ENCODE measurements around the gene ACADSB. TPM values are rescaled to one million over a fixed set of nuclear protein-coding genes. Genes with fewer than 3 reads are reported as not detected.

ACADSB gene
- total RNA-seq, 1 donor from 2014 or later, result 19.5 TPM

DNA sequence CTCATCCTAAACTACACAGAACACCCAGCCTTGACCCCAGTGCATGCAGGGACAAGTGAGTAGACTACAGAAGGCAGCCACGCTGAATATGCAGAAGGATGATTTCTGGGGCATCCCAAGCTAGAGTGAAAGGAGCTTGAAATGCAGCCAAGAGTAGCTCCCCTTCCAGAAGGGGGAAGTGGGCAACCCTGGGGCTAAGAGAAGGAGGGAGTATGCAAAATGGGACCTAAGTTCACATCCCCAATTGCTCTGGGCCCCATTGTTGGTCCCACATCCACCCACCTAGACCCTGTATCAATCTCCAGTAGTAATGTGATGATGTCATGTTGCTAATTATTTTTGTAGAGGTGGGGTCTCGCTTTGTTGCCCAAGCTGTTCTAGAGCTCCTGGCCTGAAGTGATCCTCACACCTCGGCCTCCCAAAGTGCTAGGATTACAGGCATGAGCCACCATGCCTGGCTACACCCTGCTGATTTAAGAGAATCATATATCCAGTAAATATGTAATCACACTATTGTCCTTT lies 34.2 kb upstream of the ACADSB start:
- Mint-ChIP-seq H3K9me3 (ENCODE audit: unreplicated experiment) (no peaks in the 10 kb centered on the region), H3K36me3 (ENCODE audit: unreplicated experiment) (no peaks in the 10 kb centered on the region), H3K4me3 (ENCODE audit: unreplicated experiment) (no peak overlapping the region), H3K27me3 (ENCODE audit: unreplicated experiment) (peaks cover 3% of the 10 kb centered on the region), H3K4me1 (ENCODE audit: unreplicated experiment) (no peaks in the 10 kb centered on the region), H3K27ac (ENCODE audit: unreplicated experiment) (no peak overlapping the region)
- TF ChIP-seq CTCF (IDR thresholded peaks at IDR 0.05), result no peak
- DNase-seq (ENCODE audit: extremely low spot score, unreplicated experiment), result no peak

DNA sequence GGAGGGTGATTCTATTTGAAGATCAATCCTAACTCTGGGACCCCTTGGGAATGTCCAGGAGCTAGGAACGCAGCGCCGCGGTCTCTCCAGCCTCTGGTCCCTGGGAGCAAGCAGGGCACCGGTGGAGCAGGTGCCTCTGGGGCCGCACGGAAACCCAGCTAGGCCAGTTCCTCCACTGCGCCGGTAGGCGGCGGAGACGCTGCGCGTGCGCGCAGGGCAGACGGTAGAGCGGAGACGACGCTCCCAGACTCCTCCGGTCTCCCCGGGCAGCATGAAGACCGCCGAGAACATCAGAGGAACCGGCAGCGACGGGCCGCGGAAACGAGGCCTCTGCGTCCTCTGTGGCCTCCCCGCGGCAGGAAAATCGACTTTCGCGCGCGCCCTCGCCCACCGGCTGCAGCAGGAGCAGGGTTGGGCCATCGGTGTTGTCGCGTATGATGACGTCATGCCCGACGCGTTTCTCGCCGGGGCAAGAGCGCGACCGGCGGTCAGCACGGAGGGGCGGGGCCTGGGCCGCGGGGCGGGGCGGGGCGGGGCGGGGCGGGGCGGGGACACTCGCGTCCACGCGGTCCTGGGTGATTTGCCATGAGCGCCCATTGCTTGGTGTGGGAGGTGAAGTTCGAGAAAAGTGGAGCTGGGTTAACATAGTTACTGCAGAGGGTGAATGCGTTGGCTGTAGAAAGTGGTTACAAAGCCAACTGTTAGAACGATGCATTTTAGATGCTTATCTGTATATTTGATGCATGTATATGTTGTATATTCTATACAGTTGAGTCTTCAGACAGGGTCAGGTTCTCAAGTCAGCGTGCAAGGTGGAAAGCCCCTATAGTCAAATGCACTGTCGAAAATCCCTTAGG lies 28.4 kb upstream of the ACADSB start, which contains the start of gene PSTK:
PSTK (plus strand) TSS at position 193 of the 857 bp plus-strand sequence; CDS start at position 272, 79 bp downstream.
- H3K4me3 Mint-ChIP-seq (ENCODE audit: unreplicated experiment), result peak within 1 kb of the TSS; percentile 84
- peaks cover 16% of the 10 kb centered on the region for H3K4me1 Mint-ChIP-seq (ENCODE audit: unreplicated experiment)
- peaks cover 9% of the 10 kb centered on the region for H3K36me3 Mint-ChIP-seq (ENCODE audit: unreplicated experiment)
- peak; percentile 92 for TF ChIP-seq CTCF (IDR thresholded peaks at IDR 0.05)
- DNase-seq (ENCODE audit: extremely low spot score, unreplicated experiment), result peak; percentile 95
- peaks cover 3% of the 10 kb centered on the region for H3K27me3 Mint-ChIP-seq (ENCODE audit: unreplicated experiment)
- no peaks in the 10 kb centered on the region for H3K9me3 Mint-ChIP-seq (ENCODE audit: unreplicated experiment)
- peak within 1 kb of the TSS; percentile 92 for H3K27ac Mint-ChIP-seq (ENCODE audit: unreplicated experiment)

- TF ChIP-seq CTCF (IDR thresholded peaks at IDR 0.05), result peak; percentile 55
- no peak for DNase-seq (ENCODE audit: extremely low spot score, unreplicated experiment)
- peak overlapping the region; percentile 63 for H3K27ac Mint-ChIP-seq (ENCODE audit: unreplicated experiment)
- H3K9me3 Mint-ChIP-seq (ENCODE audit: unreplicated experiment), result no peaks in the 10 kb centered on the region
- H3K36me3 Mint-ChIP-seq (ENCODE audit: unreplicated experiment), result peaks cover 10% of the 10 kb centered on the region
- peaks cover 3% of the 10 kb centered on the region for H3K27me3 Mint-ChIP-seq (ENCODE audit: unreplicated experiment)
- peak overlapping the region; percentile 84 for H3K4me3 Mint-ChIP-seq (ENCODE audit: unreplicated experiment)
- H3K4me1 Mint-ChIP-seq (ENCODE audit: unreplicated experiment), result peaks cover 16% of the 10 kb centered on the region
Observed at GRCh38 chr10:122981066-122981464, 27.7 kb upstream of the ACADSB start.

GRCh38 chr10:122983898-122984297 lies 24.9 kb upstream of the ACADSB start:
- Mint-ChIP-seq H3K27me3 (ENCODE audit: unreplicated experiment) (no peaks in the 10 kb centered on the region), H3K4me3 (ENCODE audit: unreplicated experiment) (no peak overlapping the region), H3K4me1 (ENCODE audit: unreplicated experiment) (peaks cover 16% of the 10 kb centered on the region), H3K36me3 (ENCODE audit: unreplicated experiment) (peaks cover 23% of the 10 kb centered on the region), H3K27ac (ENCODE audit: unreplicated experiment) (no peak overlapping the region), H3K9me3 (ENCODE audit: unreplicated experiment) (no peaks in the 10 kb centered on the region)
- no peak for DNase-seq (ENCODE audit: extremely low spot score, unreplicated experiment)
- TF ChIP-seq CTCF (IDR thresholded peaks at IDR 0.05), result no peak

GRCh38 chr10:122984708-122985107 lies 24.1 kb upstream of the ACADSB start:
- no peak for TF ChIP-seq CTCF (IDR thresholded peaks at IDR 0.05)
- no peak for DNase-seq (ENCODE audit: extremely low spot score, unreplicated experiment)
- H3K27me3 Mint-ChIP-seq (ENCODE audit: unreplicated experiment), result no peaks in the 10 kb centered on the region
- no peak overlapping the region for H3K27ac Mint-ChIP-seq (ENCODE audit: unreplicated experiment)
- no peaks in the 10 kb centered on the region for H3K9me3 Mint-ChIP-seq (ENCODE audit: unreplicated experiment)
- H3K4me1 Mint-ChIP-seq (ENCODE audit: unreplicated experiment), result peaks cover 16% of the 10 kb centered on the region
- H3K36me3 Mint-ChIP-seq (ENCODE audit: unreplicated experiment), result peaks cover 23% of the 10 kb centered on the region
- H3K4me3 Mint-ChIP-seq (ENCODE audit: unreplicated experiment), result no peak overlapping the region
